GM21825 (cell line): ENCODE measurements around the gene PSMD7.
A peak's percentile ranks its signal among the peaks of the same experiment; 100 is the strongest.
"Not testable (repeated sequence)": the region's sequence is repeated elsewhere in the genome, so short reads cannot be mapped to it uniquely, and the experiment has no call there.

Source experiments
- ATAC-seq: cut with Tn5 transposase; IDR thresholded peaks from one replicate; pipeline ENCODE4 v1.9.1; 2021; ENCODE audit warnings: mild to moderate bottlenecking, moderate library complexity; ENCODE audit not compliant: unreplicated experiment

PSMD7 gene

GRCh38 chr16:74296104-74296431 lies 546 bp upstream of the PSMD7 start:
- ATAC-seq: peak; percentile 4

- ATAC-seq: peak; percentile 25
These were observed 591 bp downstream of the PSMD7 start for GRCh38 chr16:74297145-74297665.

DNA sequence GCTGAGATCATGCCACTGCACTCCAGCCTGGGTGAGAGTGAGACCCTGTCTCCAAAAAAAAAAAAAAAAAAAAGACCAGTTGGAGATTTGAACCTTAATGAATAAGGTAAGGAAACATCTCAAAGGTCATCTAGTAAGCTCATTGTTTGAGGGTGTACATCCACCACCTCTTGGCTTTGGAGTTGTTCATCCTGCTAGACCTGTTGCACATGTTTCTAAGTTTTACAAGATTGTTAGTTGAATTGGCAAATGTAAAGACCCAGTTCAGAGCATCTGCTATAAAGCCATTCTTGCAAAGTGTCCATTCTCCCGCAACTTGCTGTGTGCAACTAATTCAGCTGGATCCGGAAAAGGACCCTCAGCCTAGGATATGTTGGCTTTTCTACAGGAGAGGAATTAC lies 1.5 kb downstream of the PSMD7 start:
- ATAC-seq: no peak

- no peak for ATAC-seq
These were observed 5.7 kb downstream of the PSMD7 start for GRCh38 chr16:74302341-74302740.

DNA sequence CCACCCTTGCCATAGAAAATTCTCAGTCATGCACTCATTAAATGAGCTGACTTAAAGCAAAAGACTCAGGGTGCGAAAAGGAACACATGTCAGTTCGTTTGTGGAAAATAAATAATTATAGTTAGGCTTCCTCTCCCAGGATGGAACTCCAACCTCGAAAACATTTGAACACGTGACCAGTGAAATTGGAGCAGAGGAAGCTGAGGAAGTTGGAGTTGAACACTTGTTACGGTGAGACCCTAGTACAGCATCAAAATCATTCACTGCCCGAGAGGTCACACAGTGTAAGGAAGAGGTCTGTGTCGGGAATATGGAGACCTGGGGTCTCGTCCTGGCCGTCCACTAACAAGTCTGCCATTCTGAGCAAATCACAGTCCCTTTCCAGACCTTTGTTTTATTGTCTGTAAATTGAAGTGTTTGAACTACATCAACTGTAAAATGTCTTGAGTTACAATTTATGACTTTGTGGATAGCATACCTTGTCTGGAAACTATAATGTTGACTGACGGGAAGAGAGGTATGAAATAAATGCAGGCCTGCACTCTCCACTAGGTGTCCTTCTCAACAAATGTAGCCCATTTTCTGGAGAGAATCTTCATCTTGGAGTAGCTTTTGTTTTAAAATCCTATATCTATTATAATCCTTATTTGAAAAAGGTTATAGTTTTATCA lies 7.7 kb downstream of the PSMD7 start:
- no peak for ATAC-seq

DNA sequence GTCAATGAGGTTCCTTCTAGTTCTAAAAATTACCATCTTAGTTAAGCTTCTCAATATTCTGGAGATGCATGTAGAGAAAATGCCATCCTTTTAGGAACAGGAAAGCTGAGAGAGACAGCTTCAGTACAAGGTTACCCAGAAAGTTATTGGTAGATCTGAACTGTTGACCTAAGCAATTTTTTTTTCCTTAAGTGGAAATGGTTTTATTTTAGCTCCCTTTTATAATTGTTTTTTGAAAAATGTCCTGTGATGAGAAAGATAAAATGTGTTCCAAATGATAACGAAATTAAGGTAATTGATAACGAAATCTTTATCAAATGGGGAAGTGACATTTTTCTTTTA lies 8.2 kb downstream of the PSMD7 start:
- no peak for ATAC-seq

DNA sequence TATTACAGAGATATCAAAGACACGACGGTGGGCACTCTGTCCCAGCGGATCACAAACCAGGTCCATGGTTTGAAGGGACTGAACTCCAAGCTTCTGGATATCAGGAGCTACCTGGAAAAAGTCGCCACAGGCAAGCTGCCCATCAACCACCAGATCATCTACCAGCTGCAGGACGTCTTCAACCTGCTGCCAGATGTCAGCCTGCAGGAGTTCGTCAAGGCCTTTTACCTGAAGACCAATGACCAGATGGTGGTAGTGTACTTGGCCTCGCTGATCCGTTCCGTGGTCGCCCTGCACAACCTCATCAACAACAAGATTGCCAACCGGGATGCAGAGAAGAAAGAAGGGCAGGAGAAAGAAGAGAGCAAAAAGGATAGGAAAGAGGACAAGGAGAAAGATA lies 8.7 kb downstream of the PSMD7 start:
- ATAC-seq: no peak

- ATAC-seq: no peak
These were observed 9.6 kb downstream of the PSMD7 start for GRCh38 chr16:74305978-74306784.

- ATAC-seq: no peak
These were observed 10.8 kb downstream of the PSMD7 start for GRCh38 chr16:74307383-74307782.

- ATAC-seq: no peak
These were observed 13.5 kb downstream of the PSMD7 start for GRCh38 chr16:74309789-74310781.

- ATAC-seq: no peak
These were observed 18.4 kb downstream of the PSMD7 start for GRCh38 chr16:74315059-74315458.

DNA sequence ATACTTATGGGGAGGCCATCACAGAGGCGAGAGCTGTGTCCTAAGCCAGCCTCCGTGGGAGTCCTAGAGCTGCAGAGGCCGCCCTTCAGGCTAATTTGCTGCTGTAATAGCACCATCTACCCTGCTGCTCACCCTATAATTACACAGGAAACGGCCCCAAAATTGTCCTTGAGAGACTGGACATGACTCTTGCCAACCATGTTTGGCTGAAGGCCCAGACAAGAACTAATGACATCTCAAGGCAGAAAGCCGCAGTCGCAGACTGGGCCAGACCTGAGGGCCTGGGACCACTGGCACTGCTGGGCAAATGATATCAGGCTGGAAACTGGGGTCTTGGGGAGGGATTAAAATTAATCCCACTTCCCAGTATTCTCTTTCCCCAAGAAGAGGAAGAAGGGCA lies 24.1 kb downstream of the PSMD7 start:
- ATAC-seq: no peak

DNA sequence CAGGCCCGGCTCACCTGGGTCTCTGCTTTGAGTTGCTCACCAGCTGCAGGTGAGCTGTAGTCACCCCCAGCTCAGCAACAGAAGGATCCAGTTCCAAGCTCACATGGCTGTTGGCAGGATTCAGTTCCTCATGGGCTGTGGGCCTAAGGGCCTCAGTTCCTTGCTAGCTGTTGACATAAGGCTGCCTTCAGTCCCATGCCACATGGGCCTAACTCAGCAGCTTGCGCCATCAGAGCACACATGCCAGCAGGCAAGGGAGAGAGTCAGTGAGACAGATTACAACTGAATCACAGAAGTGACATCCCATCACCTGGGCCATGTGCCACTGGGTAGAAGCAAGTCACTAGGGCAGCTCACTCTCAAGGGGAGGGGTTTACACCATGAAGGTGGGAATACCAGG lies 24.7 kb downstream of the PSMD7 start:
- ATAC-seq: no peak

DNA sequence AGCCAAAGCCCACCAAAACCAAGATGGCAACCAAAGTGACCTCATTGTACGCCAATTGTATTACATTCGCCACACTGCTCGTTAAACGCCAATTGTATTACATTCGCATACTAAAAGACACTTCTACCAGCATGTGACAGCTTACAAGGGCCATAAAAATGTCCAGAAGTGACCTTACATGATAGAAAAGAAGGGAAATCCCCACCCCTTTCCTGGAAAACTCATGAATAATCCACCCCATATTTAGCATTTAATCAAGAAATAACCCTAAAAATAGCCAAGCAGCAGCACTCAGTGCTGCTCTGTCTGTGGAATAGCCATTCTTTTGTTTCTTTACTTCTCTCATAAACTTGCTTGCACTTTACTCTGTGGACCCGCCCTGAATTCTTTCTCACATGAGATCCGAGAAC lies 25.7 kb downstream of the PSMD7 start:
- ATAC-seq: no peak

- not testable (repeated sequence) for ATAC-seq
These were observed 28.2 kb downstream of the PSMD7 start for GRCh38 chr16:74324777-74325176.

DNA sequence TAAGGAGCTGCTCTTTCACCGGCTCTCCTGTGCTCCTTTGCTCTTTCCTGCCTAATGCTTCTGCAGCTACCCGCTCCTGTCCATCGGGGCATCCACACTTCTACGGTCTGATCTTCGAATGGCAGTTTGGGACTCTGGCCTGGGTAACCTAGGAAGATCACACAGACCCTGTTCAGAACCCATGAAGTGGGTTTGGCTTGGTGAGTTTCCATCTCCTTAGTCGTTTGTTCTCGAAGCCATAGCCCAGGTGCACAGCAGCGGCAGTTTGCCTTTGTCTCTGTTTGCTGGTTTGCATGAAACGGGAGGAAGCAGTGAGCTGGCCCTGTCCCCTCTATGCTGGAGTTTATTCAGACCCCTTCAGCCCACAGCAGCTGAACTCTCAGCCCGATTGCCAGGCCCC lies 29.0 kb downstream of the PSMD7 start:
- ATAC-seq: no peak

- ATAC-seq: not testable (repeated sequence)
These were observed 31.7 kb downstream of the PSMD7 start for GRCh38 chr16:74328346-74328745.

- not testable (repeated sequence) for ATAC-seq
These were observed 35.9 kb downstream of the PSMD7 start for GRCh38 chr16:74332469-74332868.

- not testable (repeated sequence) for ATAC-seq
These were observed 40.9 kb downstream of the PSMD7 start for GRCh38 chr16:74337506-74337905.

DNA sequence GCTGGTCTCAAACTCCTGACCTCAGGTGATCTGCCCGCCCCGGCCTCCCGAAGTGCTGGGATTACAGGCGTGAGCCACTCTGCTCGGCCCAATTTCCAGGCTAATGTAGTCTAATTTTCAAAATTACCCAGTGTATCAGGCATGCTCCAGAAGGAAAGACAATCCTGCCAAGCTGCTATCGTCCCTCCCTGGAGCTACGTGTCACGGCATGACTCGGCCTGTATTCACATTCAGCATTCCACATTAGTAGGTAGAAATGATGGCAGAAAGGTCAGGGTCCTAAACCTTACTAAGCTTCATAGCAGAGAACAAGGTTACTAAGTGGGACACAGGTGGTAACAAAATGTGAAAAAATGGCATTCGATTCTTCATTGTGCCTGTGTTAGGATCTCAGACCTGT lies 42.6 kb downstream of the PSMD7 start:
- not testable (repeated sequence) for ATAC-seq

DNA sequence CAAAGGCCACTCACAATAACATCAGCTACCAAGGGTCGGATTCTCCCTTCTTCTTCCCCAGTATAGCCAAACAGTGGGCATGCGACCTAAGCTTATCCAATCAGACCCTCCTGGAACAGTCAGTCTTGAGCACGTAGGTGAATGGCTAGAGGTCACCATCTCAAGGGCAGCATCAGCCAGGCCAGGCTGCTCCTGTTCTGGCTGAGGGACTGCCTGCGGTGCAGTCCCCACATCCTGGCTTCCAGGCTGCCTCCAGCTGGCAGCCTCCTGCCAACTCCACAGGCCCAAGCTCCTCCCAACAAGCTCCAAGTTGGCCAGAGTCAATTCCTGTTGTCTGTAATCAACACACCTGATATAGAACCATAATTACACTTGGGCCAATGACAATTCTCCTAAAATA lies 56.4 kb downstream of the PSMD7 start:
- not testable (repeated sequence) for ATAC-seq
